DMS153 (cell line): ENCODE measurements around the gene PPIH.
"Not testable (repeated sequence)": the region's sequence is repeated elsewhere in the genome, so short reads cannot be mapped to it uniquely, and the experiment has no call there.

Experiments used
- DNase-seq: peaks from one replicate; lab custom pipeline; 2025; lab: John Stamatoyannopoulos, UW

Gene PPIH

GRCh38 chr1:42682484-42682738 lies 24.2 kb downstream of the PPIH start:
- DNase-seq, result not testable (repeated sequence)

GRCh38 chr1:42682739-42683531 lies 24.7 kb downstream of the PPIH start:
- DNase-seq, result no peak

- DNase-seq, result no peak
Observed at GRCh38 chr1:42684139-42684538, 25.9 kb downstream of the PPIH start.

GRCh38 chr1:42686418-42686817 lies 28.2 kb downstream of the PPIH start:
- DNase-seq, result no peak

- no peak for DNase-seq
Observed at GRCh38 chr1:42689912-42690311, 31.7 kb downstream of the PPIH start.

GRCh38 chr1:42690477-42691156 lies 32.4 kb downstream of the PPIH start:
- no peak for DNase-seq

- no peak for DNase-seq
Observed at GRCh38 chr1:42691157-42691498, 32.9 kb downstream of the PPIH start.

- no peak for DNase-seq
Observed at GRCh38 chr1:42692461-42692860, 34.2 kb downstream of the PPIH start.

- no peak for DNase-seq
Observed at GRCh38 chr1:42692911-42693310, 34.7 kb downstream of the PPIH start.

GRCh38 chr1:42698081-42698813 lies 40.0 kb downstream of the PPIH start:
- no peak for DNase-seq

- no peak for DNase-seq
Observed at GRCh38 chr1:42700006-42700405, 41.8 kb downstream of the PPIH start.

GRCh38 chr1:42703888-42704464 lies 45.8 kb downstream of the PPIH start:
- DNase-seq, result no peak

GRCh38 chr1:42712808-42713207 lies 54.6 kb downstream of the PPIH start:
- not testable (repeated sequence) for DNase-seq

- DNase-seq, result no peak
Observed at GRCh38 chr1:42713293-42713692, 55.1 kb downstream of the PPIH start.

- not testable (repeated sequence) for DNase-seq
Observed at GRCh38 chr1:42714441-42714840, 56.2 kb downstream of the PPIH start.

- no peak for DNase-seq
Observed at GRCh38 chr1:42720868-42721267, 62.6 kb downstream of the PPIH start.

- no peak for DNase-seq
Observed at GRCh38 chr1:42721926-42722325, 63.7 kb downstream of the PPIH start.

- DNase-seq, result not testable (repeated sequence)
Observed at GRCh38 chr1:42722403-42722802, 64.2 kb downstream of the PPIH start.

- no peak for DNase-seq
Observed at GRCh38 chr1:42723511-42723910, 65.3 kb downstream of the PPIH start.

GRCh38 chr1:42725820-42726219 lies 67.6 kb downstream of the PPIH start:
- not testable (repeated sequence) for DNase-seq
